ENCODE results near the gene ETV2.
A peak's percentile ranks its signal among the peaks of the same experiment; 100 is the strongest.
"Not testable (repeated sequence)": the region's sequence is repeated elsewhere in the genome, so short reads cannot be mapped to it uniquely, and the experiment has no call there.

The ETV2 gene

GRCh38 chr19:35641515-35642151 is at the start of gene ETV2:
Gene ETV2 (plus strand): TSS chr19:35641745. CDS start chr19:35642461, 716 bp downstream.
- DNase-seq: peak; percentile 63

- DNase-seq: peak; percentile 34 to 35
Measured at GRCh38 chr19:35592226-35592625, 49.3 kb upstream of the ETV2 start.

GRCh38 chr19:35595026-35595425 is 46.5 kb upstream of the ETV2 start:
- DNase-seq: not testable (repeated sequence)

GRCh38 chr19:35595928-35596327 is 45.6 kb upstream of the ETV2 start:
- DNase-seq: no peak

GRCh38 chr19:35596366-35596999 is 45.1 kb upstream of the ETV2 start:
- DNase-seq: peak; percentile 38 to 54

GRCh38 chr19:35601971-35602370 is 39.6 kb upstream of the ETV2 start:
- DNase-seq: no peak

- not testable (repeated sequence) for DNase-seq
Measured at GRCh38 chr19:35604436-35604835, 37.1 kb upstream of the ETV2 start.

GRCh38 chr19:35607170-35607569 is 34.4 kb upstream of the ETV2 start:
- DNase-seq: not testable (repeated sequence)

GRCh38 chr19:35607661-35608060 is 33.9 kb upstream of the ETV2 start:
- no peak for DNase-seq

GRCh38 chr19:35608251-35608650 is 33.3 kb upstream of the ETV2 start:
- DNase-seq: no peak

GRCh38 chr19:35609851-35610353 is 31.6 kb upstream of the ETV2 start:
- DNase-seq: peak in 1 of 2 experiments; percentile 35

- DNase-seq: peak in 1 of 2 experiments; percentile 25
Measured at GRCh38 chr19:35612224-35612558, 29.4 kb upstream of the ETV2 start.

GRCh38 chr19:35612559-35613321 is 28.8 kb upstream of the ETV2 start, which contains the start of gene HAUS5:
Gene HAUS5 (plus strand): TSS chr19:35612735. CDS start chr19:35612795, 60 bp downstream.
- DNase-seq: peak; percentile 98 to 99

- no peak for DNase-seq
Measured at GRCh38 chr19:35613574-35613973, 28.0 kb upstream of the ETV2 start.

GRCh38 chr19:35615036-35615435 is 26.5 kb upstream of the ETV2 start:
- no peak for DNase-seq

- no peak for DNase-seq
Measured at GRCh38 chr19:35618857-35619256, 22.7 kb upstream of the ETV2 start.

- DNase-seq: no peak
Measured at GRCh38 chr19:35619290-35619923, 22.1 kb upstream of the ETV2 start.

- DNase-seq: no peak
Measured at GRCh38 chr19:35620001-35620400, 21.5 kb upstream of the ETV2 start.

- no peak for DNase-seq
Measured at GRCh38 chr19:35621708-35622107, 19.8 kb upstream of the ETV2 start.

GRCh38 chr19:35622750-35623149 is 18.8 kb upstream of the ETV2 start:
- DNase-seq: no peak

- DNase-seq: no peak
Measured at GRCh38 chr19:35623327-35624010, 18.1 kb upstream of the ETV2 start.

GRCh38 chr19:35628264-35628564 is 13.3 kb upstream of the ETV2 start:
- no peak for DNase-seq

All from activated T-cell treated with anti-CD3 and anti-CD28 coated beads, Interleukin-2, amount 50 U/mL, for 48 hours (primary cell).